Activated naive CD4-positive, alpha-beta T cell treated with anti-CD3 and anti-CD28 coated beads, Interleukin-2, amount 50 U/mL, for 72 hours (primary cell): ENCODE data around the gene SLC26A5. TPM values are rescaled to one million over a fixed set of nuclear protein-coding genes. Genes with fewer than 3 reads are reported as not detected.
"Not testable (repeated sequence)": the region's sequence is repeated elsewhere in the genome, so short reads cannot be mapped to it uniquely, and the experiment has no call there.

Experiments
- ATAC-seq, 2 donors: fragments of 150-1000 bp; cut with Tn5 transposase; 2 replicates each; pipeline ENCODE4 v1.10.0; 2021; ENCODE audit warnings: mild to moderate bottlenecking in 2 of 2, moderate library complexity in 2 of 2
- DNase-seq, 2 donors: peaks; one replicate each; pipeline ENCODE4 v3.0.0; 2021 to 2022; ENCODE audit warnings: low spot score in 2 of 2
- H3K27ac Mint-ChIP-seq, 2 donors: one replicate each; pipeline ENCODE4 v1.8.0; 2022; ENCODE audit warnings: mild to moderate bottlenecking in 2 of 2, mixed read lengths in 2 of 2
- H3K36me3 Mint-ChIP-seq, 2 donors: one replicate each; pipeline ENCODE4 v1.8.0; 2022; ENCODE audit warnings: mixed read lengths in 2 of 2
- H3K9me3 Mint-ChIP-seq, 2 donors: one replicate each; pipeline ENCODE4 v1.8.0; 2022; ENCODE audit warnings: mixed read lengths in 2 of 2
- total RNA-seq, 2 donors: library from RNA; stranded (reverse); gene quantifications; one replicate each; pipeline ENCODE4 v1.2.3, GENCODE V29; 2022

Gene SLC26A5
- total RNA-seq, 2 donors from 2014 or later: not detected

DNA sequence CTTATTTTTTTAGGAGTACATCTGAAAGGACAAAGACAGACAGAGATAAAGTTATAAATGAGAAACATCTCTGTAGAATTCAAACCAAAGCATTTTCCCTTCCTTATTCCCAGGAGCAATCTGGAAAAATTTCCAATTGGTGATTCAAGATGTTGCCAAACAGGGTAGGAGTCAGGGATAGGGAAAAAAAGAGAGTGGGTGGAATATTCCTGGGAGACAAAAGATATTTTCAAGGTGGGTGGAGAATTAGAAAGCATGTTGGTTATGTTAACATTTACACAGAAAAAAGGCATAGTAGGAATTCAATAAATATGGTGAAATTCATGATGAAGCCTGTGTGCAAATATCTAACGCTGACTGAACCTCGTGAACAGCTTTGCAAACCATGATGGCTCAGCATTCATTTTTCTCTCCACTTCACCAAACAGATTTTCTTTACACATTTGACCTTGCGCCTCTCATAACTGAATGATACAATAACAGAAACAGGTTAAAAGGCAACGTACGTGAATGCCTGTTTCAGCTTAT lies 25.1 kb downstream of the SLC26A5 start:
- DNase-seq: no peak
- ATAC-seq: no peak
- H3K27ac Mint-ChIP-seq: no peak overlapping the region
- H3K36me3 Mint-ChIP-seq: no peaks in the 10 kb centered on the region
- H3K9me3 Mint-ChIP-seq: no peaks in the 10 kb centered on the region

DNA sequence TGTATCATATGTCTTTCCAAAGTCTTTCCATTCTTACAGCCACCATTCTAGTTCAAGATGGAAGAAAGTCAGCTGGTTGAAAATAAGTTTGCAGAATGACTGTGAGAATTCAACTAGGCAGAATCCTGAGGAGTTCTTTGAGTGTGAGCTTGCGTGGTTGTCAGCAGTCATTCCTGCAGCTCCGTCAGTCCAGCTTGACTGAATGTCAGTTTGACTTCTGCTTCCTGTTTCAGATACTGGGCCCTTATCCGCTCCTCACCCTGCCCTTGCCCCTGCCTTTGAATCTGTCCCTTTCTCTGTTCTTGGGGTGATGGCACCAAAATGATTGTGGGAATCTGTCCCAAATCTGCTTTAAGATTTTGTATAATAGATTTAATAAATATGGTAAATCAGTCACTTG lies 27.8 kb downstream of the SLC26A5 start:
- Mint-ChIP-seq H3K9me3 (no peaks in the 10 kb centered on the region), H3K27ac (no peak overlapping the region), H3K36me3 (no peaks in the 10 kb centered on the region)
- ATAC-seq (no peak), DNase-seq (no peak)

GRCh38 chr7:103413407-103413806 lies 32.6 kb downstream of the SLC26A5 start:
- Mint-ChIP-seq H3K36me3 (no peaks in the 10 kb centered on the region), H3K27ac (no peak overlapping the region), H3K9me3 (no peaks in the 10 kb centered on the region)
- DNase-seq: no peak
- no peak for ATAC-seq

DNA sequence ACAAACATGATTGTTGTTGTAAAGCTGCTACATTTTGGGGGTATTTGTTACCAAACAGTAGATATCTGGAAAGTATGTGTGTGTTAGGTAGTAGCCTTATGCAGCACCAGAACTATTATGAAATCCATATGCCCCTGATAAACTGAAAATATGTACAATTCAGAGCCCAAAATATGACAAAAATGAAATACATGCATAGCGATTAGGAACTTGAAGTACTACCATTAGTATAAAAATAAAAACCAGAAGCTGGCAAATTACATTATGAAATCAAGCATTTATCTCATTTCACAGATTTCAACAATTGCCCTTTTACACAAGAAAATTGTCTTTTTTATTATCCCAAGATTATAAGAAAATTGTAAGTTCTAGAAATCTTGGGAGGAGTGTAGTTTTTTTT lies 33.9 kb downstream of the SLC26A5 start:
- ATAC-seq (no peak), DNase-seq (no peak)
- no peaks in the 10 kb centered on the region for H3K36me3 Mint-ChIP-seq
- H3K9me3 Mint-ChIP-seq: no peaks in the 10 kb centered on the region
- H3K27ac Mint-ChIP-seq: no peak overlapping the region

- H3K36me3 Mint-ChIP-seq, H3K9me3 Mint-ChIP-seq, ATAC-seq, H3K27ac Mint-ChIP-seq, DNase-seq: not testable (repeated sequence)
Observed at GRCh38 chr7:103405789-103406613, 40.0 kb downstream of the SLC26A5 start.

GRCh38 chr7:103399687-103400086 lies 46.3 kb downstream of the SLC26A5 start:
- ATAC-seq, H3K27ac Mint-ChIP-seq, H3K36me3 Mint-ChIP-seq, DNase-seq, H3K9me3 Mint-ChIP-seq: not testable (repeated sequence)

GRCh38 chr7:103398483-103399127 lies 47.4 kb downstream of the SLC26A5 start:
- Mint-ChIP-seq H3K27ac (no peak overlapping the region), H3K9me3 (no peaks in the 10 kb centered on the region)

GRCh38 chr7:103396471-103396870 lies 49.5 kb downstream of the SLC26A5 start:
- Mint-ChIP-seq H3K36me3 (no peaks in the 10 kb centered on the region), H3K9me3 (no peaks in the 10 kb centered on the region), H3K27ac (no peak overlapping the region)
- no peak for DNase-seq
- ATAC-seq: no peak

More at GRCh38 chr7:103398483-103399127, 47.4 kb downstream of the SLC26A5 start:
- no peaks in the 10 kb centered on the region for H3K36me3 Mint-ChIP-seq
- ATAC-seq (no peak), DNase-seq (no peak)

DNA sequence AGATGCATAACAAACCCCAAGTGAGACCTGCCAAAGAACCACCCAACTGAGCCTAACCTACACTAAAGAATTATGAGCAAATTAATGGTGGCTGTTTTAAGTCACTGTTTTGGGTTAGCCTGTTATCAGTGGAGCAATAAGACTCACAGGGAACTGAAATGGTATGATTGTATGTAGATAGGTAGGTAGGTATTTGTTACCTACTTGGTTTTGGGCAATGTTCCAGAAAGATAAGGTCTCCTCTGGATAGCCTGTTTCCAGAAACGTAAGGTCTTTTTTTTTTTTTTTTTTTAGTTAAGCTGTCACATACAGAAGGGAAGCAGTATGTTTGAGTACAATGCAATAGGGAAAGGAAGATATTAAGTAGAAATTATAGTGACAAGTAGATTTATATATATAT lies 50.9 kb downstream of the SLC26A5 start:
- Mint-ChIP-seq H3K36me3 (no peaks in the 10 kb centered on the region), H3K27ac (no peak overlapping the region), H3K9me3 (no peaks in the 10 kb centered on the region)
- DNase-seq (no peak), ATAC-seq (no peak)

DNA sequence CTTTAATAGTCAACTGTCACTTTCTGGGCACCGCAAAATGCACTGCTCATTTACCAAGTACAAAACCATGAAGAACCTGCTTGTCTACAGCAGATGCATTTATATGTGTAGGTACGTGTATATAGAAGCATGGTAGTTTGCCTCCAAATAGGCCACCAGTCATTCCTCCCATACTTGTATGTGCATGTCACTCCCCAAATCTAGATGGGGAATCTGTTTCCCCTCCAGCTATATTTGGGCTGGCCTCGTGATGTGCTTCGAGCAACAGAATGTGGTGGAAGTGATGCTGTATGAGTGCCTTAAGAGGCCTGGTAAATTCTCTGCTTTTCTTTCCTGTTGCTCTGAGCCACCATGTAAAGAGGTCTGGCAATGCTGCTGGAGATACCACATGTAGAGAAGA lies 51.4 kb downstream of the SLC26A5 start:
- ATAC-seq (no peak), DNase-seq (no peak)
- no peaks in the 10 kb centered on the region for H3K36me3 Mint-ChIP-seq
- H3K27ac Mint-ChIP-seq: no peak overlapping the region
- H3K9me3 Mint-ChIP-seq: no peaks in the 10 kb centered on the region

GRCh38 chr7:103391976-103392375 lies 54.0 kb downstream of the SLC26A5 start:
- H3K36me3 Mint-ChIP-seq: no peaks in the 10 kb centered on the region
- H3K27ac Mint-ChIP-seq: no peak overlapping the region
- DNase-seq (no peak), ATAC-seq (no peak)
- no peaks in the 10 kb centered on the region for H3K9me3 Mint-ChIP-seq

DNA sequence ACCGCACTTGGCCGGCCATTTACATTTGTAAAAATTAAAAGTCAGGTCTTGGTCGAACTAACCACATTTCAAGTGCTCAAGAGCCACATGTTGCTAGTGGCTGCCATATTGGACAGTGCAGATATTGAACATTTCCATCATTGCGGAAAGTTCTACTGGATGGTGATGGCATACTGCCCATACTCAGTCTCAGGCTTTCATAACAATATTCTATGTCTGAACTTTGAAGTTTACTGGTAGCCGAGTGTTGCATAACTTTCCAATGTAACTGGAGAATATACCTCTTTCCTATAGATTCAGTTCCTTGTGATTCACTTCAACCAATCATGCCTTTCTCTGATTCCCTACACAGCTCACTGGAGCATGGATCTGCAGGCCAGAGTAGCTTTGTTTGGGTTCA lies 54.9 kb downstream of the SLC26A5 start:
- no peak for DNase-seq
- Mint-ChIP-seq H3K36me3 (no peaks in the 10 kb centered on the region), H3K9me3 (no peaks in the 10 kb centered on the region), H3K27ac (no peak overlapping the region)
- ATAC-seq: no peak

- H3K36me3 Mint-ChIP-seq: no peaks in the 10 kb centered on the region
- no peak for DNase-seq
- no peak for ATAC-seq
- H3K9me3 Mint-ChIP-seq: no peaks in the 10 kb centered on the region
- H3K27ac Mint-ChIP-seq: no peak overlapping the region
Observed at GRCh38 chr7:103389263-103389662, 56.7 kb downstream of the SLC26A5 start.

- Mint-ChIP-seq H3K27ac (no peak overlapping the region), H3K36me3 (no peaks in the 10 kb centered on the region), H3K9me3 (no peaks in the 10 kb centered on the region)
- ATAC-seq (no peak), DNase-seq (no peak)
Observed at GRCh38 chr7:103388469-103389140, 57.4 kb downstream of the SLC26A5 start.

GRCh38 chr7:103387242-103387641 lies 58.8 kb downstream of the SLC26A5 start:
- H3K9me3 Mint-ChIP-seq: no peaks in the 10 kb centered on the region
- ATAC-seq (no peak), DNase-seq (no peak)
- no peak overlapping the region for H3K27ac Mint-ChIP-seq
- H3K36me3 Mint-ChIP-seq: no peaks in the 10 kb centered on the region

DNA sequence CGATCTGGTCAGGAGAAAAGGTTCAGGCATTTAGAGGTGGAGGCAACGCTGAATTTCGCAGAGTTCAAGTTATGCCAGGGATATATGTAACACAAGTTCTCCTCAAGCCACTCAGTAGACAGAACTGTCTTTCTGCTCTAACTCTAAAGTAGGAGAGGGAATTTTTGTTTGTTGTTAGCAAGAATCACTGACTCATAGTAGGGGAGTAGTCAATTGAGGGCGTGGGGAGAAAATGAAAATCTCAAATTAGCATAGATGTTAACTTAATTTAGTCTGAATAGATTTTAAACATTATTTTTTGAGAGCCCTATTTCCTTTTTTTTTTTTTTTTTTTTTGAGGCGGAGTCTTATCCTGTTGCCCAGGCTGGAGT lies 64.0 kb downstream of the SLC26A5 start:
- no peak overlapping the region for H3K27ac Mint-ChIP-seq
- DNase-seq (no peak), ATAC-seq (no peak)
- H3K9me3 Mint-ChIP-seq: no peaks in the 10 kb centered on the region
- no peaks in the 10 kb centered on the region for H3K36me3 Mint-ChIP-seq

GRCh38 chr7:103381280-103382031 lies 64.6 kb downstream of the SLC26A5 start:
- no peak for DNase-seq
- no peak for ATAC-seq
- Mint-ChIP-seq H3K9me3 (no peaks in the 10 kb centered on the region), H3K27ac (no peak overlapping the region), H3K36me3 (no peaks in the 10 kb centered on the region)
